Mesothelial cell of epicardium (in vitro differentiated cells): ENCODE data around the gene AGBL1. TPM values are rescaled to one million over a fixed set of nuclear protein-coding genes. Genes with fewer than 3 reads are reported as not detected.
A peak's percentile ranks its signal among the peaks of the same experiment; 100 is the strongest.
"Not testable (repeated sequence)": the region's sequence is repeated elsewhere in the genome, so short reads cannot be mapped to it uniquely, and the experiment has no call there.

Source experiments
- DNase-seq, 2 experiments: peaks; one replicate each; pipeline ENCODE4 v3.0.0; 2021; ENCODE audit warnings: low spot score in 2 of 2; ENCODE audit not compliant: unreplicated experiment in 2 of 2
- H3K27ac Mint-ChIP-seq: 2 replicates; pipeline ENCODE4 v1.8.0; 2021; ENCODE audit warnings: mixed read lengths
- H3K27me3 Mint-ChIP-seq: 2 replicates; pipeline ENCODE4 v1.8.0; 2021; ENCODE audit warnings: low read depth, mixed read lengths
- H3K36me3 Mint-ChIP-seq: 2 replicates; pipeline ENCODE4 v1.8.0; 2021; ENCODE audit warnings: mixed read lengths
- H3K4me1 Mint-ChIP-seq: 2 replicates; pipeline ENCODE4 v1.8.0; 2021; ENCODE audit warnings: mixed read lengths
- H3K4me3 Mint-ChIP-seq: 2 replicates; pipeline ENCODE4 v1.8.0; 2021; ENCODE audit warnings: mild to moderate bottlenecking, moderate library complexity, mixed read lengths
- H3K9me3 Mint-ChIP-seq: 2 replicates; pipeline ENCODE4 v1.8.0; 2021; ENCODE audit warnings: mixed read lengths
- CTCF ChIP-seq: fragments of 200-600 bp; sonication (generic); IDR thresholded peaks from one replicate; pipeline ENCODE4 v1.5.0; 2021; ENCODE audit warnings: antibody characterized with exemption; ENCODE audit not compliant: unreplicated experiment
- total RNA-seq: library from RNA; stranded (reverse); gene quantifications from 3 replicates; pipeline ENCODE4 v1.2.1, GENCODE V29; 2021

Gene AGBL1
- total RNA-seq, 1 donor from 2014 or later: not detected

- Mint-ChIP-seq H3K4me1 (peaks cover 25% of the 10 kb centered on the region), H3K9me3 (peaks cover 4% of the 10 kb centered on the region), H3K36me3 (no peaks in the 10 kb centered on the region), H3K4me3 (no peak overlapping the region), H3K27me3 (peaks cover 2% of the 10 kb centered on the region), H3K27ac (no peak overlapping the region)
- DNase-seq: no peak
- no peak for TF ChIP-seq CTCF
Measured at GRCh38 chr15:86876387-86876944, 796.8 kb downstream of the AGBL1 start.

- no peak for DNase-seq
- Mint-ChIP-seq H3K4me3 (no peak overlapping the region), H3K9me3 (peaks cover 4% of the 10 kb centered on the region), H3K36me3 (no peaks in the 10 kb centered on the region), H3K27me3 (peaks cover 2% of the 10 kb centered on the region), H3K4me1 (peaks cover 23% of the 10 kb centered on the region), H3K27ac (no peak overlapping the region)
- TF ChIP-seq CTCF: no peak
Measured at GRCh38 chr15:86877171-86877631, 797.5 kb downstream of the AGBL1 start.

- H3K9me3 Mint-ChIP-seq, H3K27ac Mint-ChIP-seq, H3K36me3 Mint-ChIP-seq, H3K27me3 Mint-ChIP-seq, H3K4me3 Mint-ChIP-seq, DNase-seq: not testable (repeated sequence)
- peaks cover 23% of the 10 kb centered on the region for H3K4me1 Mint-ChIP-seq
Measured at GRCh38 chr15:86878844-86879243, 799.2 kb downstream of the AGBL1 start.

GRCh38 chr15:86879250-86880229 is 799.9 kb downstream of the AGBL1 start:
- H3K4me3 Mint-ChIP-seq: no peak overlapping the region
- H3K27me3 Mint-ChIP-seq: peaks cover 4% of the 10 kb centered on the region
- H3K9me3 Mint-ChIP-seq: peaks cover 4% of the 10 kb centered on the region

GRCh38 chr15:86885616-86886015 is 805.9 kb downstream of the AGBL1 start:
- Mint-ChIP-seq H3K4me1 (peaks cover 2% of the 10 kb centered on the region), H3K9me3 (peaks cover 4% of the 10 kb centered on the region), H3K4me3 (no peak overlapping the region), H3K36me3 (peaks cover 1% of the 10 kb centered on the region), H3K27ac (peak overlapping the region; percentile 33), H3K27me3 (peaks cover 12% of the 10 kb centered on the region)
- no peak for DNase-seq
- TF ChIP-seq CTCF: no peak

More at GRCh38 chr15:86879250-86880229, 799.9 kb downstream of the AGBL1 start:
- Mint-ChIP-seq H3K4me1 (peaks cover 23% of the 10 kb centered on the region), H3K36me3 (no peaks in the 10 kb centered on the region), H3K27ac (no peak overlapping the region)
- no peak for TF ChIP-seq CTCF
- no peak for DNase-seq

GRCh38 chr15:86892774-86893449 is 813.2 kb downstream of the AGBL1 start:
- Mint-ChIP-seq H3K27ac (no peak overlapping the region), H3K4me1 (peaks cover 17% of the 10 kb centered on the region), H3K4me3 (no peak overlapping the region), H3K27me3 (peaks cover 26% of the 10 kb centered on the region), H3K36me3 (peaks cover 1% of the 10 kb centered on the region), H3K9me3 (peaks cover 4% of the 10 kb centered on the region)
- no peak for TF ChIP-seq CTCF
- no peak for DNase-seq
